Esophagus mucosa (tissue), 1 donor: Measurements from ENCODE around the gene ZNHIT2. TPM values are rescaled to one million over a fixed set of nuclear protein-coding genes. Genes with fewer than 3 reads are reported as not detected.

Source experiments
- ATAC-seq: fragments of 200-7000 bp; cut with Tn5 transposase; one replicate; pipeline ENCODE4 v1.9.1; 2020
- total RNA-seq: library from RNA; stranded (reverse); gene quantifications from one replicate; pipeline ENCODE4 v1.2.4, GENCODE V29; 2023
- donor health status: DM: yes; HTN: yes; CAD: no.

ZNHIT2 gene
- total RNA-seq, 1 donor from 2014 or later, result 9.4 TPM

DNA sequence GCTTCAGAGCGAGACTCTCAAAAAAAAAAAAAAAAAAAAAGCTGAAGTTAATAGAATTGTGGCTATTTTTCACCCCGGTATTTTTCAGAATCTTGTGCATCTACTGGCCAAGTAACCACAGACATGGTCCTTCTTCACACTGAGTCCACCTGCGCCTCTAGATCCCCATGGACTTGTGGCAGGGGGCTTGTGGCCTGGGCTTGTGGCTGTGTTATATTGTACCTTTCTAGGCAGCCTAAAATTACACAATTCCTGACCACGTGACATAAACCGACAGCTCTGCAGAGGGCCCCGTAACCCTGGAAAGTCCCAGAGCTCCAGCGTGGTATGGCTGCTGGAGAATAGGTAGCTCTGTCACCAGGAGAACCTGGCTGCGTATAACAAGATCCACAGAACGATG lies 48.3 kb downstream of the ZNHIT2 start:
- no peak for ATAC-seq

- no peak for ATAC-seq
These were observed 50.1 kb downstream of the ZNHIT2 start for GRCh38 chr11:65067446-65067845.

DNA sequence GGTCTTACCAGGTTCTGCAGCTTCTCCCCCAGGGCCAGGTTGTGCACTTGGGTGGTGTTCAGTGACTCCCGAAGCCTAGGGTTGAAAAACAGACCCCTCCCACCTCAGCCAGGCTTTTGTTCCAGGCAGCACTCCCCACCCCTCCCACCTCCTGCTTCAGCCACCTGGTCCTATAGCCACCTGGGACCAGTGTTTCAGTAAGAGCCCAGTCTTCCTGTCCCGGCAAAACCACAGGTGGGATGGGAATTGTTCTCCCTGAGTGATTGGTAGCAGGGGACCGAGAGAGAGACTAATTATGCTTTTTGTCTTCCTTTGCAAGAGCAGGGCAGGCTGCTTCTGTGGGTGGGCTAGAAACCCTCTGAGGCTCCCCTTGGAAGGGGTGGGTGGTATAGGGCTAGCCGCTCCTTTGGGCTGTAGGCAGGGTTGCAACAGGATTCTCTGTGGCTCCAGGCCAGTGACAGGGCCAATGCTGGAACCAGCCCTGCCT lies 50.7 kb downstream of the ZNHIT2 start:
- no peak for ATAC-seq

Other genes with a start within 250 kb of the ZNHIT2 start
- 25.6 TPM for gene EHD1, start 239.1 kb downstream of the ZNHIT2 start, total RNA-seq
- gene ATG2A, start 200.5 kb downstream of the ZNHIT2 start, total RNA-seq, result 10.7 TPM
- gene PPP2R5B, start 193.0 kb downstream of the ZNHIT2 start, total RNA-seq, result 7.0 TPM
- gene GPHA2, start 181.8 kb downstream of the ZNHIT2 start, total RNA-seq, result not detected
- not detected for gene MAJIN, start 145.6 kb downstream of the ZNHIT2 start, total RNA-seq
- not detected for gene BATF2, start 120.7 kb downstream of the ZNHIT2 start, total RNA-seq
- gene ARL2, start 103.5 kb downstream of the ZNHIT2 start, total RNA-seq, result 43.9 TPM
- gene SNX15, start 90.3 kb downstream of the ZNHIT2 start, total RNA-seq, result 12.2 TPM
- 11.3 TPM for gene SAC3D1, start 76.5 kb downstream of the ZNHIT2 start, total RNA-seq
- gene NAALADL1, start 59.1 kb downstream of the ZNHIT2 start, total RNA-seq, result 2.7 TPM
- 14.1 TPM for gene CDCA5, start 33.7 kb downstream of the ZNHIT2 start, total RNA-seq
- 25.7 TPM for gene ZFPL1, start 33.5 kb downstream of the ZNHIT2 start, total RNA-seq
- 76.4 TPM for gene VPS51, start 21.5 kb downstream of the ZNHIT2 start, total RNA-seq
- 53.2 TPM for gene TM7SF2, start 5.8 kb downstream of the ZNHIT2 start, total RNA-seq
- gene FAU, start 4.4 kb upstream of the ZNHIT2 start, total RNA-seq, result 758 TPM
- 63.9 TPM for gene MRPL49, start 4.6 kb upstream of the ZNHIT2 start, total RNA-seq
- 28.1 TPM for gene SYVN1, start 16.8 kb upstream of the ZNHIT2 start, total RNA-seq
- not detected for gene SPDYC, start 52.5 kb upstream of the ZNHIT2 start, total RNA-seq
- 510 TPM for gene CAPN1, start 64.2 kb upstream of the ZNHIT2 start, total RNA-seq
- 11.2 TPM for gene POLA2, start 144.3 kb upstream of the ZNHIT2 start, total RNA-seq
- 0.92 TPM for gene CDC42EP2, start 197.2 kb upstream of the ZNHIT2 start, total RNA-seq
- gene DPF2, start 216.2 kb upstream of the ZNHIT2 start, total RNA-seq, result 30.4 TPM
- 0.16 TPM for gene TIGD3, start 237.1 kb upstream of the ZNHIT2 start, total RNA-seq